ENCODE data around the gene MPND. TPM values are rescaled to one million over a fixed set of nuclear protein-coding genes. Genes with fewer than 3 reads are reported as not detected.

MPND gene
- total RNA-seq, 1 experiment from 2014 or later, result 4.8 TPM

- DNase-seq (ENCODE audit: low read depth), result no peak
Measured at GRCh38 chr19:4365791-4366665, 22.7 kb downstream of the MPND start.

GRCh38 chr19:4366666-4367335, 23.4 kb downstream of the MPND start:
- DNase-seq (ENCODE audit: low read depth), result no peak

GRCh38 chr19:4367336-4367723, 24.0 kb downstream of the MPND start:
- DNase-seq (ENCODE audit: low read depth), result no peak

- no peak for DNase-seq (ENCODE audit: low read depth)
Measured at GRCh38 chr19:4367781-4368127, 24.4 kb downstream of the MPND start.

GRCh38 chr19:4368128-4368820, 24.9 kb downstream of the MPND start:
- no peak for DNase-seq (ENCODE audit: low read depth)

- no peak for DNase-seq (ENCODE audit: low read depth)
Measured at GRCh38 chr19:4369109-4369887, 25.9 kb downstream of the MPND start.

- no peak for DNase-seq (ENCODE audit: low read depth)
Measured at GRCh38 chr19:4369888-4370260, 26.5 kb downstream of the MPND start.

GRCh38 chr19:4370418-4371041, 27.2 kb downstream of the MPND start:
- no peak for DNase-seq (ENCODE audit: low read depth)

- DNase-seq (ENCODE audit: low read depth), result no peak
Measured at GRCh38 chr19:4371247-4372164, 28.1 kb downstream of the MPND start.

GRCh38 chr19:4372165-4373012, 29.0 kb downstream of the MPND start:
- no peak for DNase-seq (ENCODE audit: low read depth)

GRCh38 chr19:4373013-4373367, 29.6 kb downstream of the MPND start:
- DNase-seq (ENCODE audit: low read depth), result no peak

- peak; percentile 94 for DNase-seq (ENCODE audit: low read depth)
Measured at GRCh38 chr19:4373601-4374497, 30.5 kb downstream of the MPND start.

- DNase-seq (ENCODE audit: low read depth), result peak; percentile 98
Measured at GRCh38 chr19:4374498-4375163, 31.3 kb downstream of the MPND start.

GRCh38 chr19:4375164-4376027, 32.0 kb downstream of the MPND start:
- DNase-seq (ENCODE audit: low read depth), result peak; percentile 94

GRCh38 chr19:4376028-4376670, 32.8 kb downstream of the MPND start:
- DNase-seq (ENCODE audit: low read depth), result no peak

- DNase-seq (ENCODE audit: low read depth), result no peak
Measured at GRCh38 chr19:4376671-4376990, 33.3 kb downstream of the MPND start.

Data from RPMI7951 (cell line).